Measurements from ENCODE around the gene LKAAEAR1. TPM values are rescaled to one million over a fixed set of nuclear protein-coding genes. Genes with fewer than 3 reads are reported as not detected.
A peak's percentile ranks its signal among the peaks of the same experiment; 100 is the strongest.

Gene LKAAEAR1
- total RNA-seq, 1 experiment from 2014 or later = not detected

GRCh38 chr20:64082820-64083377 is 1.3 kb downstream of the LKAAEAR1 start:
- DNase-seq (ENCODE audit: low spot score) = no peak
- in situ Hi-C loops (cut with HindIII; ENCODE audit: low sequenced_read_pairs) = no loop called here

DNA sequence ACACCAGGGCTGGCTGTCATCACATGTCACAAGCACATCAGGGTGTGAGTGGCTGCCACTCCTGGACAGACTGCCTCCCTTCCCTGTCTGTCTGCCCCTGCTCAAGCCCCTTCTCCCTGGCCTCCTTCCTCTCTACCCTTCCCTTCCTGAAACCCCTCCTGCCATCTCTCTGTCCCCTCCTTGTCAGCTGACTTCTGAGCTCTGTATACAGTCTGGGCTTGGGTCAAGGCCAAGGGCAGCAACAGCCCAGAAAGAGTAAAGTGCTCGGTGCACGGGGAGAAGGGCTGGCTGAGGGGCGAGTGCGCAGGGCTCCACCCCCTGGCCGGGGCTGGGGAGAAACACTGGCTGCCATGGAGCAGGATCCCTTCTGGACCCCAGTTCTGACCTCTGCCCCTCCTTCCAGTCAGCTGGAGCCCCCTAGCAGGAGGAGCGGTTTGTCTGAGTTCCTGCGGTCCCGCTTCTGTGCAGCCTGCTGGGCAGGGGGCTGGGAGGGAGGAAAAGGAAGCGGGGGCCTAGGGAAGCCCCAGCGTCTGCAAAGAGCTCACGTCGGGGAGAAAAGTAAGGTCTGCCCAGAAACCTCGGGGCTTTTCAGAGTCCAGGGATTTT is 2.0 kb downstream of the LKAAEAR1 start:
- in situ Hi-C loops (cut with HindIII; ENCODE audit: low sequenced_read_pairs) = no loop called here
- peak; percentile 33 for DNase-seq (ENCODE audit: low spot score)

- DNase-seq (ENCODE audit: low spot score) = no peak
- in situ Hi-C loops (cut with HindIII; ENCODE audit: low sequenced_read_pairs) = no loop called here
Measured at GRCh38 chr20:64081624-64081964, 2.6 kb downstream of the LKAAEAR1 start.

GRCh38 chr20:64080813-64081623 is 3.2 kb downstream of the LKAAEAR1 start:
- peak; percentile 38 for DNase-seq (ENCODE audit: low spot score)
- in situ Hi-C loops (cut with HindIII; ENCODE audit: low sequenced_read_pairs) = no loop called here

DNA sequence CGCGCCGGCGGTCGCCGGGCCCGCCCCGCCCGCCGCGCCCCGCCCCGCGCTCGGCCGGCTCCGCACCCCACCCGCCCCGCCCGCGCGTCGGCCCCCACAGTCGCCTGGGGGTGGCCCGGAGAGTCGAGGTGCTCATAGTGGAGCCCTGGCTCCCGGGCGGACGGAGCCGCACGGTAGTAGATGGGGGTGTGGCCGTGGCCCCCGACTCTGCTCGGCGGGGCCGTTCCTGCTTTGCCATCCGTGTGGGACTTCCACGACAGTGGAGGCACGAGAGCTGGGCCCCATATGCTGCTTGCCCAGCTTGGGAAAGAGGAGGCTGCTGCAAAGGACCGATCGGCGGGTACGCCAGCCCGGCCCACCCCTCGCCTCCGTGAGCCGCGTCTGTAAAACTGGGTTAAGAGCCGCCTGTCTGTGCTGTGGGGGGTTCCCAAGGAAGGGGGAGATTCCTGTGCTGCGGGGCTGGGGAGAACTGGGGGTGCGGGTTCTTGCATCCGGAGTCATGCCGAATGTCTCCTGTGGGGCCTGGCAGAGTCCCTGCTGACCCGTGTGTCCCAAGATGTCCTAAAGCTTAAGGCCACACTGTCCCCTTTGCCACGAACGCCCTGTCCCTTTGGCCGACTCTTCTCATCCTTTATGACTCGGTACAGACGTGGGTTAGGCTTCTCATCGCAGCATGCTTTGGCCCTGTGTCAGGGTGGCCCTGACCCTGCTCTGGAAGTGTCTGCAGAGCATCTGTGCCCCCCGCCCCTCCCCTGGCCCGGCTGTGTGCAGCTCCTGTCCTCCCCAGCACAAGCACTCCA is 4.0 kb downstream of the LKAAEAR1 start, which contains the start of gene OPRL1:
Gene OPRL1 (plus strand): TSS at position 70 of the 800 bp plus-strand sequence. CDS start 12,639 bp downstream, outside the sequence.
- DNase-seq (ENCODE audit: low spot score) = peak; percentile 62
- in situ Hi-C loops (cut with HindIII; ENCODE audit: low sequenced_read_pairs) = no loop called here

DNA sequence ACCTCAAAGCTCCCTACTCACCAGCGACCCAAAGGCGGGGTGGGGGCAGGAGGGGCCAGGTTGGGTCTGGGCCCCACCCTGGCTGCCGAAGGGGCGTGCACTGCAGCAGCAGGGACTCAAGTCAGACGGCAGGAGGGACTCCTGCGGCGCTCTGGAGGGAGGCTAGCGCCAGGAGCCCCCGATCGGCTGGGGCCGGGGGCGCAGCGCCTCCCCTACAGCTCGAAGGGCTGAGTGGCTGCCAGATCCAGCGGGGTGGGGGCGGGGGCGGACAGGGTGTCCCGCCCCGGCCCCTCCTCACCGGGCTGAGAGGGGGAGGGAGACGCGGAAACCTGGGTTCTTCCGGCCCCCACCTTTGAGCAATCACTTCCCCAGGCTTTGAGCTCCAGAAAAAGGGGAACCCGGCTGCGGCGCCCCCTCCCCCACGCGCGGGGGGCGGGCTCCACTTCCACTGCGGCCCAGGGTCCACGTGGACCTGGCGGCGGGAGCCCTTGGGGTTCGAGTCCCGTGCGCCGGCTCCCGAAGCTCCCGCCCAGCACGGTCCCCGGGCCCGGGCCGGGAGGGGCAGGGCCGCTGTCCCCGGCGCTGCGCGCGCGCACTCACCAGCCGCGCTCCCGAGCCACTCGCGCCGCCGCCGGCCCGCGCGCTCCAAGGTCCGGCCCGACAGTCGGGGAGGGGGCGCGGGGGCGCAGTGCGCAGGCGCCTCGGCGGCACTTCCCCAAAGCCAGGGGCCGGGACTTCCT is 4.8 kb downstream of the LKAAEAR1 start, which contains the start of gene RGS19:
Gene RGS19 (minus strand): TSS at position 246 of the 740 bp plus-strand sequence. CDS start 2,632 bp downstream, outside the sequence.
- no peak for DNase-seq (ENCODE audit: low spot score)
- in situ Hi-C loops (cut with HindIII; ENCODE audit: low sequenced_read_pairs) = no loop called here

DNA sequence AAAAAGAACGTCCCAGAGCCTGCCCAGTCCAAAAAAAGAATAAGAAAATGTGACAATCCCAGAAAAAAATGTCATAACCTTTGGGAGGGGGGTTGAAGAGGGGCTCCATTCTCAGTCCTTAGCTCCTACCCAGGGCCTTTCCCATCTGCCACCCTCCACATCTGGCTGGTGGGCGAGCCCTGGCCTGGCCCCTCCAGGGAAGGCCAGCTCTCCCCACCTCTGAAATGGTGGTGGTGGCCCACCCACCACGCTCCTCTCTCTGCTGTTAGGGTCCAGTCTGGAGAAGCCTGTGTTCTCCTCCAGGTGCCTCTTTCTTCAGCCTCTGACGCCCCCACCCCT is 5.3 kb downstream of the LKAAEAR1 start:
- in situ Hi-C loops (cut with HindIII; ENCODE audit: low sequenced_read_pairs) = no loop called here
- no peak for DNase-seq (ENCODE audit: low spot score)

DNA sequence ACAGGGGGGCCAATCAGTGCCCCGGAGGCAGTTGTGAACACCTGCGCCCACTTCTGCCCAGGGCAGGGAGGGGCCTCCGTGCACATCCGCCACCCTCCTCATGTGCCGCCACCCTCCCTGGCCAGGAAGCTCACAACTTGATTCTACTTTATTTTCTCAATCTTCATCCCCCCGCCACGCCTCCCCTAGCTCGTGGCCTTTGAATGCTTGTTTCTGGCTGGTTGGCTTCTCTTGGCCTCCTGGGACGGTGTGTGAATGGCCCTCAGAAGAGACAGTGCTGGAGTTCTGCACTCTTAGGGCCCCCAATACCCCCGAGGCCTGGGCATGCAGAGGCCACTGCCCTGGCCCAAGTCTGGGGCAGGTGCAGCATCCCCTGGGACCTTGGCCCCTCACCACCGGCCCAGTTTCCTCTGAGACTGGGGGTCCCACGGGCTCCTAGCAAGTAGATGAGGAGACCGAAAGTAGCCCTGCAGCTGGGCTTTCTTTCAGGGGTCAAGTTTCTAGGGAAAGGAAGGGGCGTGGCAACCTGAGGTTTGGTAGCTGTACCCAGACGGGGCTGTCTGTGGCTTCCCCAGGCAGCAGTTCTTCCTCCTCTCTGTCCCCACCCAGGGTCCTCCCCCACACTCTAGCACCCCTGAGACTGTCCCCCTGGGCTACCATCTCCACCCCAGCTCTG is 6.2 kb downstream of the LKAAEAR1 start:
- in situ Hi-C loops (cut with HindIII; ENCODE audit: low sequenced_read_pairs) = no loop called here
- no peak for DNase-seq (ENCODE audit: low spot score)

- no peak for DNase-seq (ENCODE audit: low spot score)
- in situ Hi-C loops (cut with HindIII; ENCODE audit: low sequenced_read_pairs) = no loop called here
Measured at GRCh38 chr20:64077541-64077875, 6.7 kb downstream of the LKAAEAR1 start.

DNA sequence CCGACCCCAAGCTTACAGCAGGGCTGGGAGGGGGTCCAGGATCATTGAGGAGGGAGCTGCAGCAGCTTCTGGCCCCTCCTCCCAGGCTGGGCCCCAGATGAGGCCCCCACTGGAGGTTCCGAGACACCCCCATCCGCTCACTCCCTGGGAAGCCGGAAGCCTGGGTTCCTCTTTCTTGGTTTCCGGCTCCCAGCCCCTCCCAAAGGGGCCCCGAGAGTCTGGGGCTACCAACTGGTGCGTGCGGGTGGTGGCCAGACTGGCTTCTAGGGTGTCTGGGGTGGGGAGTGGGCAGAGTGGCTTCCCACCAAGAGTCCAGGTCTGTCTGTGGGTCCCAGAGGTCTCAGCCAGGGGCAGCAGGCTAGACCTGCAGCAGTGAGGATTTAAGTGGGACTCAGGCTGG is 7.1 kb downstream of the LKAAEAR1 start:
- in situ Hi-C loops (cut with HindIII; ENCODE audit: low sequenced_read_pairs) = no loop called here
- DNase-seq (ENCODE audit: low spot score) = no peak

- in situ Hi-C loops (cut with HindIII; ENCODE audit: low sequenced_read_pairs) = no loop called here
- DNase-seq (ENCODE audit: low spot score) = no peak
Measured at GRCh38 chr20:64076061-64076997, 7.9 kb downstream of the LKAAEAR1 start.

- DNase-seq (ENCODE audit: low spot score) = no peak
- in situ Hi-C loops (cut with HindIII; ENCODE audit: low sequenced_read_pairs) = no loop called here
Measured at GRCh38 chr20:64075556-64075955, 8.6 kb downstream of the LKAAEAR1 start.

GRCh38 chr20:64074963-64075362 is 9.2 kb downstream of the LKAAEAR1 start:
- DNase-seq (ENCODE audit: low spot score) = no peak
- in situ Hi-C loops (cut with HindIII; ENCODE audit: low sequenced_read_pairs) = no loop called here

GRCh38 chr20:64074184-64074789 is 9.9 kb downstream of the LKAAEAR1 start:
- in situ Hi-C loops (cut with HindIII; ENCODE audit: low sequenced_read_pairs) = no loop called here
- DNase-seq (ENCODE audit: low spot score) = no peak

GRCh38 chr20:64073476-64074183 is 10.6 kb downstream of the LKAAEAR1 start:
- no peak for DNase-seq (ENCODE audit: low spot score)
- in situ Hi-C loops (cut with HindIII; ENCODE audit: low sequenced_read_pairs) = no loop called here

DNA sequence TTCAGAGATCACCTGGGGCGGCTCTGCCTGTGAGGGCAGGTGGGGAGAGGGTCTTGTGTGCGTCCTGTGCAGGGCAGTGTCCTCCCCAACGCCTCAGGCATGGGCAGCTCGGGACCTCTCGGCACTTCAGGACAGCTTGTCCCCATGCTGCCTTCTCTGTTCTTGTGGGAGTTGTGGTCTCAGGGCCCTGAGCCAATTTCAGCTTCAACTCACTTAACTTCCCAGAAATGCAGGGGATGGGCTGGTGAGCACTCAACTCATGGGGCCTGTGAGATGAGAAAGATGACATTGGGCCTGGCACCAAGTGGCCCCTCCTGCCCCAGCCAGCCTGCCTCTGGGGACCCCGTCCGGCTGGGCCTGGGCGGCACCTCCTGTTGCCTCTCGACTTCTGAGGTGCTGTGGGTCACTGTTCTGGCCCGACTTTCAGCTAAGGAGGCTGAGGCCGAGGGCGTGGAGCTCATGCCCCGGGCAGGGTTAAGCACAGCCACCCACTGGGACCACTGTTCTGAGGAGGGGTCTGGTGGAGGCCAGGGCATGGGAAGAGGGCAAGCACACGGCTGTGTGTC is 11.6 kb downstream of the LKAAEAR1 start:
- DNase-seq (ENCODE audit: low spot score) = no peak
- in situ Hi-C loops (cut with HindIII; ENCODE audit: low sequenced_read_pairs) = no loop called here
